Stomach (tissue), 4 donors: ENCODE data around the gene SLFN12L.

Experiments used
- CTCF ChIP-seq, 7 experiments: fragments of 450-650 bp in 4 of 7; fragments of 200-600 bp in 3 of 7; sonication (generic) in 3 of 7; IDR thresholded peaks; one replicate each; pipeline ENCODE4 v1.5.1; 2016 to 2019; ENCODE audit warnings: antibody characterized with exemption in 7 of 7, control low read depth in 2 of 7, mild to moderate bottlenecking in 1 of 7
- EP300 ChIP-seq: sonication (generic); formaldehyde crosslinking; IDR thresholded peaks from one replicate; pipeline ENCODE4 v1.6.1; 2017; ENCODE audit warnings: antibody characterized with exemption
- POLR2AphosphoS5 ChIP-seq, 3 donors: sonication (generic); formaldehyde crosslinking; IDR thresholded peaks; one replicate each; pipeline ENCODE4 v1.6.1; 2016; ENCODE audit warnings: antibody characterized with exemption in 3 of 3

- TF ChIP-seq CTCF (IDR thresholded peaks at IDR 0.05) (no peak), POLR2AphosphoS5 (IDR thresholded peaks at IDR 0.05) (no peak), EP300 (no peak)
Observed at GRCh38 chr17:35554668-35555067, 17.2 kb upstream of the SLFN12L start.
